Trophoblast cell (in vitro differentiated cells and primary cell): Measurements from ENCODE around the gene KCNMA1.

ENCODE experiments used
- DNase-seq, 2 donors: peaks; one replicate each; pipeline ENCODE4 v3.0.0-alpha.2; 2016
- H2AFZ ChIP-seq: 2 replicates; pipeline ENCODE4 v1.6.1; 2013; ENCODE audit warnings: low read length, moderate library complexity, mild to moderate bottlenecking; ENCODE audit not compliant: insufficient read depth, poor library complexity
- H2AK5ac ChIP-seq: 2 replicates; pipeline ENCODE4 v1.6.1; 2013; ENCODE audit warnings: mild to moderate bottlenecking, low read length
- H2BK120ac ChIP-seq: 2 replicates; pipeline ENCODE4 v1.6.1; 2013; ENCODE audit warnings: low read length, mild to moderate bottlenecking, moderate library complexity; ENCODE audit not compliant: insufficient read depth, poor library complexity
- H2BK12ac ChIP-seq: 2 replicates; pipeline ENCODE4 v1.6.1; 2013; ENCODE audit warnings: mild to moderate bottlenecking, low read length, moderate library complexity
- H2BK5ac ChIP-seq: 2 replicates; pipeline ENCODE4 v1.6.1; 2013; ENCODE audit warnings: low read length, low read depth, moderate library complexity, mild to moderate bottlenecking; ENCODE audit not compliant: poor library complexity
- H3K14ac ChIP-seq: 2 replicates; pipeline ENCODE4 v1.6.1; 2013; ENCODE audit warnings: mild to moderate bottlenecking, low read length
- H3K18ac ChIP-seq: 2 replicates; pipeline ENCODE4 v1.6.1; 2013; ENCODE audit warnings: mild to moderate bottlenecking, low read length
- H3K23ac ChIP-seq: 2 replicates; pipeline ENCODE4 v1.6.1; 2013; ENCODE audit warnings: low read length
- H3K27ac ChIP-seq: 2 replicates; pipeline ENCODE4 v1.5.1; 2013; ENCODE audit warnings: low read depth, mild to moderate bottlenecking, inconsistent platforms, low read length, moderate library complexity
- H3K27me3 ChIP-seq: 2 replicates; pipeline ENCODE4 v1.6.1; 2013; ENCODE audit warnings: inconsistent platforms, mild to moderate bottlenecking, low read length, moderate library complexity; ENCODE audit not compliant: insufficient read depth
- H3K36me3 ChIP-seq, 2 experiments: 1 replicate in 1 of 2; 2 replicates in 1 of 2; pipeline ENCODE4 v1.6.1; 2013; ENCODE audit warnings: low read length in 2 of 2, mild to moderate bottlenecking in 2 of 2, moderate library complexity in 1 of 2; ENCODE audit not compliant: insufficient read depth in 2 of 2, control insufficient read depth in 1 of 2
- H3K4ac ChIP-seq: 2 replicates; pipeline ENCODE4 v1.6.1; 2013; ENCODE audit warnings: low read depth, mild to moderate bottlenecking, low read length, moderate library complexity
- H3K4me1 ChIP-seq, 2 experiments: 1 replicate in 1 of 2; 2 replicates in 1 of 2; pipeline ENCODE4 v1.6.1; 2013; ENCODE audit warnings: low read length in 2 of 2, mild to moderate bottlenecking in 2 of 2, moderate library complexity in 1 of 2; ENCODE audit not compliant: insufficient read depth in 2 of 2, control insufficient read depth in 1 of 2
- H3K4me2 ChIP-seq: 2 replicates; pipeline ENCODE4 v1.6.1; 2013; ENCODE audit warnings: inconsistent platforms, mild to moderate bottlenecking, low read length, moderate library complexity
- H3K4me3 ChIP-seq: 2 replicates; pipeline ENCODE4 v1.5.1; 2013; ENCODE audit warnings: mild to moderate bottlenecking, low read depth, low read length, inconsistent platforms
- H3K79me1 ChIP-seq: one replicate; pipeline ENCODE4 v1.6.1; 2013; ENCODE audit warnings: low read length
- H3K79me2 ChIP-seq: 2 replicates; pipeline ENCODE4 v1.6.1; 2013; ENCODE audit warnings: low read length, mild to moderate bottlenecking; ENCODE audit not compliant: control insufficient read depth, insufficient read depth, poor library complexity
- H3K9ac ChIP-seq: 2 replicates; pipeline ENCODE4 v1.6.1; 2013; ENCODE audit warnings: mild to moderate bottlenecking, low read length
- H3K9me3 ChIP-seq: 2 replicates; pipeline ENCODE4 v1.6.1; 2013; ENCODE audit warnings: low read depth, mild to moderate bottlenecking, control low read depth, inconsistent platforms, low read length; ENCODE audit not compliant: insufficient read depth
- H4K12ac ChIP-seq: 2 replicates; pipeline ENCODE4 v1.6.1; 2013; ENCODE audit warnings: low read depth, mild to moderate bottlenecking, low read length, moderate library complexity
- H4K8ac ChIP-seq: 2 replicates; pipeline ENCODE4 v1.6.1; 2013; ENCODE audit warnings: low read depth, mild to moderate bottlenecking, low read length, moderate library complexity
- H4K91ac ChIP-seq: one replicate; pipeline ENCODE4 v1.6.1; 2013; ENCODE audit warnings: low read depth, mild to moderate bottlenecking, low read length, moderate library complexity
- WGBS: extraction: QIAGEN DNeasy Blood & Tissue Kit; methylation state at CpG from one replicate; pipeline ENCODE4 v1.1.7; 2013; ENCODE audit warnings: missing lambda C conversion rate; ENCODE audit not compliant: insufficient read length, insufficient coverage; ENCODE audit errors: extremely low coverage; 5-methylcytosine and 5-hydroxymethylcytosine counted together

Gene KCNMA1

GRCh38 chr10:76905251-76905650 is 732.4 kb downstream of the KCNMA1 start:
- no peak for DNase-seq
- H2BK12ac ChIP-seq: no peak overlapping the region
- no peak overlapping the region for H4K12ac ChIP-seq
- no peak overlapping the region for H3K4ac ChIP-seq
- no peaks in the 10 kb centered on the region for H3K4me1 ChIP-seq
- no peaks in the 10 kb centered on the region for H3K27me3 ChIP-seq
- no peaks in the 10 kb centered on the region for H3K79me2 ChIP-seq
- peaks cover 8 to 17% of the 10 kb centered on the region in 2 experiments for H3K36me3 ChIP-seq
- no peak overlapping the region for H3K14ac ChIP-seq
- H3K79me1 ChIP-seq: no peaks in the 10 kb centered on the region
- no peaks in the 10 kb centered on the region for H3K9me3 ChIP-seq
- H3K9ac ChIP-seq: no peak overlapping the region
- H4K91ac ChIP-seq: no peak overlapping the region
- no peak overlapping the region for H2AFZ ChIP-seq
- H3K4me2 ChIP-seq: no peak overlapping the region
- no peak overlapping the region for H2BK5ac ChIP-seq
- H3K27ac ChIP-seq: no peak overlapping the region
- H3K23ac ChIP-seq: no peak overlapping the region
- no peak overlapping the region for H2AK5ac ChIP-seq
- WGBS: no CpG with 5 or more reads among the region's 5 CpGs
- H3K18ac ChIP-seq: no peak overlapping the region
- H2BK120ac ChIP-seq: no peak overlapping the region
- H4K8ac ChIP-seq: no peak overlapping the region
- no peak overlapping the region for H3K4me3 ChIP-seq

- Histone ChIP-seq H2BK120ac (no peak overlapping the region), H2AFZ (no peak overlapping the region), H3K27ac (no peak overlapping the region), H3K18ac (no peak overlapping the region), H4K12ac (no peak overlapping the region), H3K14ac (no peak overlapping the region), H4K91ac (no peak overlapping the region), H2BK12ac (no peak overlapping the region), H3K4ac (no peak overlapping the region), H3K27me3 (no peaks in the 10 kb centered on the region), H3K4me3 (no peak overlapping the region), H4K8ac (no peak overlapping the region), H3K23ac (no peak overlapping the region), H3K9ac (no peak overlapping the region), H3K4me2 (no peak overlapping the region), H2BK5ac (no peak overlapping the region), H3K4me1 (no peaks in the 10 kb centered on the region), H3K9me3 (no peaks in the 10 kb centered on the region), H3K36me3 (peaks cover 2 to 6% of the 10 kb centered on the region in 2 experiments), H3K79me2 (no peaks in the 10 kb centered on the region), H2AK5ac (no peak overlapping the region), H3K79me1 (no peaks in the 10 kb centered on the region)
- no peak for DNase-seq
- no CpG with 5 or more reads among the region's 7 CpGs for WGBS
Observed at GRCh38 chr10:76903387-76903945, 734.1 kb downstream of the KCNMA1 start.

- no peak overlapping the region for H3K4ac ChIP-seq
- no peak overlapping the region for H4K12ac ChIP-seq
- DNase-seq: peak; percentile 33 to 36
- no peak overlapping the region for H2BK12ac ChIP-seq
- H3K79me2 ChIP-seq: no peaks in the 10 kb centered on the region
- no peaks in the 10 kb centered on the region for H3K27me3 ChIP-seq
- no peak overlapping the region for H2AFZ ChIP-seq
- H2AK5ac ChIP-seq: no peak overlapping the region
- no peak overlapping the region for H2BK120ac ChIP-seq
- no peak overlapping the region for H3K4me3 ChIP-seq
- H3K18ac ChIP-seq: no peak overlapping the region
- H4K8ac ChIP-seq: no peak overlapping the region
- no peak overlapping the region for H3K23ac ChIP-seq
- peaks cover 2 to 6% of the 10 kb centered on the region in 2 experiments for H3K36me3 ChIP-seq
- no peak overlapping the region for H4K91ac ChIP-seq
- H3K9me3 ChIP-seq: no peaks in the 10 kb centered on the region
- no peaks in the 10 kb centered on the region for H3K4me1 ChIP-seq
- WGBS: no CpG with 5 or more reads among the region's 10 CpGs
- H2BK5ac ChIP-seq: no peak overlapping the region
- H3K79me1 ChIP-seq: no peaks in the 10 kb centered on the region
- no peak overlapping the region for H3K4me2 ChIP-seq
- no peak overlapping the region for H3K14ac ChIP-seq
- H3K27ac ChIP-seq: no peak overlapping the region
- no peak overlapping the region for H3K9ac ChIP-seq
Observed at GRCh38 chr10:76902949-76903348, 734.7 kb downstream of the KCNMA1 start.

- Histone ChIP-seq H3K4ac (no peak overlapping the region), H4K12ac (no peak overlapping the region), H2AK5ac (no peak overlapping the region), H3K14ac (no peak overlapping the region), H2BK12ac (no peak overlapping the region), H4K8ac (no peak overlapping the region), H3K4me1 (no peaks in the 10 kb centered on the region), H3K9ac (no peak overlapping the region), H3K9me3 (no peaks in the 10 kb centered on the region), H4K91ac (no peak overlapping the region), H2BK120ac (no peak overlapping the region), H3K27ac (no peak overlapping the region), H2BK5ac (no peak overlapping the region), H2AFZ (no peak overlapping the region), H3K4me3 (no peak overlapping the region), H3K79me2 (no peaks in the 10 kb centered on the region), H3K36me3 (peaks cover 2 to 6% of the 10 kb centered on the region in 2 experiments), H3K23ac (no peak overlapping the region), H3K4me2 (no peak overlapping the region), H3K27me3 (no peaks in the 10 kb centered on the region), H3K79me1 (no peaks in the 10 kb centered on the region), H3K18ac (no peak overlapping the region)
- no CpG with 5 or more reads among the region's 3 CpGs for WGBS
- no peak for DNase-seq
Observed at GRCh38 chr10:76901701-76902100, 735.9 kb downstream of the KCNMA1 start.
